ENCODE results near the gene SPEF1. TPM values are rescaled to one million over a fixed set of nuclear protein-coding genes. Genes with fewer than 3 reads are reported as not detected.

Gene SPEF1
- total RNA-seq, 4 donors from 2014 or later, result 1.3 TPM; not detected in 3

GRCh38 chr20:3812975-3813847 lies 32.0 kb upstream of the SPEF1 start:
- TF ChIP-seq CTCF (IDR thresholded peaks at IDR 0.05; ENCODE audit: low read depth), result no peak

- TF ChIP-seq CTCF (IDR thresholded peaks at IDR 0.05; ENCODE audit: low read depth), result no peak
Measured at GRCh38 chr20:3812259-3812681, 31.0 kb upstream of the SPEF1 start.

- no peak for TF ChIP-seq CTCF (IDR thresholded peaks at IDR 0.05; ENCODE audit: low read depth)
Measured at GRCh38 chr20:3811467-3812258, 30.4 kb upstream of the SPEF1 start.

- TF ChIP-seq CTCF (IDR thresholded peaks at IDR 0.05; ENCODE audit: low read depth), result no peak
Measured at GRCh38 chr20:3808544-3808943, 27.3 kb upstream of the SPEF1 start.

- no peak for TF ChIP-seq CTCF (IDR thresholded peaks at IDR 0.05; ENCODE audit: low read depth)
Measured at GRCh38 chr20:3804781-3805180, 23.5 kb upstream of the SPEF1 start.

- no peak for TF ChIP-seq CTCF (IDR thresholded peaks at IDR 0.05; ENCODE audit: low read depth)
Measured at GRCh38 chr20:3804254-3804751, 23.1 kb upstream of the SPEF1 start.

- TF ChIP-seq CTCF (IDR thresholded peaks at IDR 0.05; ENCODE audit: low read depth), result no peak
Measured at GRCh38 chr20:3803854-3804253, 22.6 kb upstream of the SPEF1 start.

Measured in subcutaneous adipose tissue (tissue), 4 donors.